ENCODE data around the gene OR52A5. TPM values are rescaled to one million over a fixed set of nuclear protein-coding genes. Genes with fewer than 3 reads are reported as not detected.
"Not testable (repeated sequence)": the region's sequence is repeated elsewhere in the genome, so short reads cannot be mapped to it uniquely, and the experiment has no call there.

Gene OR52A5
- total and polyA plus RNA-seq, 4 donors, result not detected

DNA sequence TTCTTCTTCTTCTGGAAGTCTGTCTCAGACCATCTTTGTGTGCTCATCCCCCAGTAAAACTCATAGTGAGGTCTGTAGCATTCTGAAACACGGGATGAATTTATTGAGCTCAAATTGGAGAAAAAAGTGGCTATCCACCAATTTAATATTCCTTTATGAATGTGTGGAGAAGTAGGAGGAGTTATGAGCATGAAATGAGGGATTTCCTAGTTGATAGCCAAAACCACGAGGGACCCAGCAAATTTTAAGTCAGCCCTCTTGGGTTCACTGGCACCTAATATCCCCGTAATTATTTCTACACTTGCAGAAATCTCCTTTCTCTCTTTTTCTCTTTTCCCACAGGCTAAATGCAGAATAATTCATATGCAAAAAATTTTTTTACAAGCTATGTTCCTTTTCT lies 16.5 kb upstream of the OR52A5 start, which contains the start of gene OR52A1:
TSS of gene OR52A1 (minus strand) at position 101 of the 400 bp plus-strand sequence. CDS start 2,388 bp downstream, outside the sequence.
- WGBS, 2 donors, result 67 to 72% methylated on average over 3 of the region's 3 CpGs
- intact Hi-C loops (cut with DNase I), result no loop called here

DNA sequence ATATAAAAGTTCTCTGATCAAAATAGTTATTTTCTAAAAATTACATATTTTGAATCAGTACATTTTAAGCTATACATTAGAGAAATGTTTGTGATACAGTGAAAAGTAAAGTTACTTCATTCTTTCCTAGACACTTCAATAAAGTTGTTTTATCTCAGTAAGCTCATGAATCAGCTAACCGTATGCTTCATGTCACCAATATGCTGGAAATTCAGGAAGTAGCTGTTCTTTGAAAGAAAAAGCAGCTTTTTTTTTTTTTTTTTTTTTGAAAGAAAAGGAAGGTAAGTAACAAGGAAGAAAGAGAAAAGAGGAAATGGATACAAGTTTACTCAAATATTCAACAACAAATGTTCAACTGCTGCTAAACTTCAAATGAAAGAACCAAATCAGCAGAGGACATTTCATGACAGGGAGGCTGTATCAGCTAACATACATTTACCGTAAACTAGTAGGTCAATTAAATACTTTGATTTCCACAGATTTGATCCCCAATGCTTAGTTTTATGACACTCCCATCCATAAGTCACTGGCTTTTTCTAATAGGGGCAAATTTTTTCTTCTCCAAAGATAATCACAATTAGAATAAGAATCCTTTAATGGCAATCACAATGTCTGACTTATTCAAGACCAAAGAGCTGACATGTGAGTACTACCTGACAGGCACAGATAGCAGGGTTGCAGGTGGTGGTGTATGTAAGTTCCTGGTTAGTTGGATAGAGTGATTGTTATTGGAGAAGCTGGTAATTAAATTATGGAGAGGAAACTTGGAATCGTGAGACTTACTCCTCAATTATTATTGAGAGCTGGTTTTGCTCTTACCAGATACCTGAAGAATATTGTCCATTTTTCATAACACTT lies 15.6 kb upstream of the OR52A5 start:
- ATAC-seq (ENCODE audit: low FRiP score), result no peak
- Histone ChIP-seq H3K27me3 (ENCODE audit: control insufficient read depth in 1 of 2, insufficient read depth in 2 of 2, low read length in 1 of 2) (no peaks in the 10 kb centered on the region), H3K36me3 (ENCODE audit: control insufficient read depth in 1 of 2, insufficient read depth in 2 of 2, low read length in 1 of 2) (no peaks in the 10 kb centered on the region), H3K4me3 (ENCODE audit: low read length in 2 of 2) (no peak overlapping the region), H3K9me3 (ENCODE audit: control insufficient read depth, low read length) (no peaks in the 10 kb centered on the region), H3K27ac (ENCODE audit: low read depth in 1 of 2, low read length in 2 of 2) (no peak overlapping the region), H3K4me1 (ENCODE audit: control insufficient read depth in 1 of 2, insufficient read depth in 2 of 2, low read length in 2 of 2) (no peaks in the 10 kb centered on the region)
- 62 to 66% methylated on average over 3 of the region's 3 CpGs for WGBS, 2 donors
- intact Hi-C loops (cut with DNase I), result no loop called here
- no peak for DNase-seq

More for the DNA sequence above, 16.5 kb upstream of the OR52A5 start, which contains the start of gene OR52A1:
- ATAC-seq (ENCODE audit: low FRiP score) (no peak), DNase-seq (no peak)
- Histone ChIP-seq H3K27ac (ENCODE audit: low read depth in 1 of 2, low read length in 2 of 2) (no peak within 1 kb of the TSS), H3K9me3 (ENCODE audit: control insufficient read depth, low read length) (no peaks in the 10 kb centered on the region), H3K4me3 (ENCODE audit: low read length in 2 of 2) (no peak within 1 kb of the TSS), H3K4me1 (ENCODE audit: control insufficient read depth in 1 of 2, insufficient read depth in 2 of 2, low read length in 2 of 2) (no peaks in the 10 kb centered on the region), H3K27me3 (ENCODE audit: control insufficient read depth in 1 of 2, insufficient read depth in 2 of 2, low read length in 1 of 2) (no peaks in the 10 kb centered on the region), H3K36me3 (ENCODE audit: control insufficient read depth in 1 of 2, insufficient read depth in 2 of 2, low read length in 1 of 2) (no peaks in the 10 kb centered on the region)

DNA sequence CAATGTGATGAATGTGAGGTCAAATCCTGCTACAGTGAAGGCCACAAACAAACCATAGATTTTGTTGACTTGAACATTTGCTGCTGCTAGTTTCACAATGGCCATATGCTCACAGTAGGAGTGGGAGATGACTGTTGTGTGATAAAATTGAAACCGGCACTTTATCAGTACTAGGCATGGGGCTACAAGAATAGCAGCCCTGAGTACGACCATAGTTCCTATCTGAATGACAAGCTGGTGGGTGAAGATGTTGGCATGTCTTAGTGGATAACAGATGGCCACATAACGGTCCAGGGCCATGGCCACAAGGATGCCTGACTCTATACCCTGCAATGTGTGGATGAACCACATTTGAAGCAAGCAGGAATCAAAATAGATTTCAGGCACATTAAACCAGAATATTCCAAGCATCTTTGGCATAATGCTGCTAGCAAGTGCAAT lies 13.6 kb upstream of the OR52A5 start:
- ATAC-seq (ENCODE audit: low FRiP score), result no peak
- no peaks in the 10 kb centered on the region for H3K4me1 ChIP-seq (ENCODE audit: control insufficient read depth in 1 of 2, insufficient read depth in 2 of 2, low read length in 2 of 2)
- H3K27me3 ChIP-seq (ENCODE audit: control insufficient read depth in 1 of 2, insufficient read depth in 2 of 2, low read length in 1 of 2), result no peaks in the 10 kb centered on the region
- 55 to 56% methylated on average over 3 of the region's 3 CpGs for WGBS, 2 donors
- no peak overlapping the region for H3K4me3 ChIP-seq (ENCODE audit: low read length in 2 of 2)
- intact Hi-C loops (cut with DNase I), result loop anchor here in 1 of 2 donors (2.0 kb wide), 1 partner anchor 63 kb away; no protein-coding TSS in a partner anchor
- no peak for DNase-seq
- no peak overlapping the region for H3K27ac ChIP-seq (ENCODE audit: low read depth in 1 of 2, low read length in 2 of 2)
- H3K9me3 ChIP-seq (ENCODE audit: control insufficient read depth, low read length), result no peaks in the 10 kb centered on the region
- H3K36me3 ChIP-seq (ENCODE audit: control insufficient read depth in 1 of 2, insufficient read depth in 2 of 2, low read length in 1 of 2), result no peaks in the 10 kb centered on the region

DNA sequence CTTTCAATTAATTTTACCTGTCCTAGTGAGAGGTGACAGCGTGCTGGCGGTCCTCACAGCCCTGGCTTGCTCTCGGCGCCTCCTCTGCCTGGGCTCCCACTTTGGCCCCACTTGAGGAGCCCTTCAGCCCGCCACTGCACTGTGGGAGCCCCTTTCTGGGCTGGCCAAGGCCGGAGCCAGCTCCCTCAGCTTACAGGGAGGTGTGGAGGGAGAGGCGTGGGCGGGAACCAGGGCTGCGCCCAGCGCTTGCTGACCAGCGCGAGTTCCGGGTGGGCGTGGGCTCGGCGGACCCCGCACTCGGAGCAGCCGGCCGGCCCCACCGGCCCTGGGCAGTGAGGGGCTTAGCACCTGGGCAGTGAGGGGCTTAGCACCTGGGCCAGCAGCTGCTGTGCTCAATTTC lies 6.0 kb upstream of the OR52A5 start:
- DNase-seq; ATAC-seq (ENCODE audit: low FRiP score); H3K27me3 ChIP-seq (ENCODE audit: control insufficient read depth in 1 of 2, insufficient read depth in 2 of 2, low read length in 1 of 2); H3K4me1 ChIP-seq (ENCODE audit: control insufficient read depth in 1 of 2, insufficient read depth in 2 of 2, low read length in 2 of 2); H3K9me3 ChIP-seq (ENCODE audit: control insufficient read depth, low read length); H3K36me3 ChIP-seq (ENCODE audit: control insufficient read depth in 1 of 2, insufficient read depth in 2 of 2, low read length in 1 of 2); intact Hi-C loops (cut with DNase I); H3K27ac ChIP-seq (ENCODE audit: low read depth in 1 of 2, low read length in 2 of 2); H3K4me3 ChIP-seq (ENCODE audit: low read length in 2 of 2): not testable (repeated sequence)
- 92 to 94% methylated on average over 21 of the region's 21 CpGs for WGBS, 2 donors

DNA sequence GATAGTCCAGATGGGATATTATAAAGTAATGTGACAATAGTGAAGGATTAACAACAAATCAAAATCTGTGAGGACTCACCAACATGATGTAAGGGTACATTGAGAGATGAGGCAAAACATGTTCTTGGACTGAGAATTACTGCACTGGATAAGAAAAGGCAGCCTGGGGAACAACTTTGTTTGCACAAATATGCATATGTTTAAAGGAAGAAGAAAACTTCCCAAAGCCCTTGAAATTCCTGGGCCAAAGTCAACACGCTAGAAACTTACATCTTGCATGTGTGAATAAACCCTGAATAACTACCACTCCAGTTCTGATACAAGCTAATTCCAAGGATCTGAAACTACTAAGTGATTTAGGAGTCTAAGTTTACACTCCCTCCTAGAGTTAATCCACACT lies 1.1 kb downstream of the OR52A5 start:
- ATAC-seq (ENCODE audit: low FRiP score) (no peak), DNase-seq (no peak)
- no peaks in the 10 kb centered on the region for H3K27me3 ChIP-seq (ENCODE audit: control insufficient read depth in 1 of 2, insufficient read depth in 2 of 2, low read length in 1 of 2)
- no peak overlapping the region for H3K4me3 ChIP-seq (ENCODE audit: low read length in 2 of 2)
- H3K4me1 ChIP-seq (ENCODE audit: control insufficient read depth in 1 of 2, insufficient read depth in 2 of 2, low read length in 2 of 2), result no peaks in the 10 kb centered on the region
- H3K27ac ChIP-seq (ENCODE audit: low read depth in 1 of 2, low read length in 2 of 2), result no peak overlapping the region
- no peaks in the 10 kb centered on the region for H3K36me3 ChIP-seq (ENCODE audit: control insufficient read depth in 1 of 2, insufficient read depth in 2 of 2, low read length in 1 of 2)
- intact Hi-C loops (cut with DNase I), result no loop called here
- H3K9me3 ChIP-seq (ENCODE audit: control insufficient read depth, low read length), result no peaks in the 10 kb centered on the region
- WGBS, 2 donors, result 9 to 20% methylated on average over 1 of the region's 1 CpG

DNA sequence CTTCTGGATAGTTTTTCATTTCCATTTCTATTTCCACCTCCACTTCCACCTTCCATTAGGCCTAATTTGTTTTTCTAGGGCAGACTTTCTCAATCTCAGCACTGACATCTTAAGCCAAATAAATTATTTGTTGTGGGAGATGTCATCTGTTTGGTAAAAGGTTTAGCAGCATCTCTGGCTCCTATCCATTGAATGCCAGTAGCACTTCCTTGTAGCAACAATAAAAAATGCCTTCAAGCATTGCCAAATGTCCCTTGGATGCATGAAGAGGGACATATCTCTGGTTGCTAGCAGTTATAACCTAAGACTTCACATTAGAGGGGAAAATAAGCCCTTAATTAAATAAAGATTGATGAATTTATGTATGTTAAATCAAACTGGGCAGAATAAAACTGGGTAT lies 1.9 kb downstream of the OR52A5 start:
- intact Hi-C loops (cut with DNase I), result no loop called here
- H3K4me3 ChIP-seq (ENCODE audit: low read length in 2 of 2), result no peak overlapping the region

DNA sequence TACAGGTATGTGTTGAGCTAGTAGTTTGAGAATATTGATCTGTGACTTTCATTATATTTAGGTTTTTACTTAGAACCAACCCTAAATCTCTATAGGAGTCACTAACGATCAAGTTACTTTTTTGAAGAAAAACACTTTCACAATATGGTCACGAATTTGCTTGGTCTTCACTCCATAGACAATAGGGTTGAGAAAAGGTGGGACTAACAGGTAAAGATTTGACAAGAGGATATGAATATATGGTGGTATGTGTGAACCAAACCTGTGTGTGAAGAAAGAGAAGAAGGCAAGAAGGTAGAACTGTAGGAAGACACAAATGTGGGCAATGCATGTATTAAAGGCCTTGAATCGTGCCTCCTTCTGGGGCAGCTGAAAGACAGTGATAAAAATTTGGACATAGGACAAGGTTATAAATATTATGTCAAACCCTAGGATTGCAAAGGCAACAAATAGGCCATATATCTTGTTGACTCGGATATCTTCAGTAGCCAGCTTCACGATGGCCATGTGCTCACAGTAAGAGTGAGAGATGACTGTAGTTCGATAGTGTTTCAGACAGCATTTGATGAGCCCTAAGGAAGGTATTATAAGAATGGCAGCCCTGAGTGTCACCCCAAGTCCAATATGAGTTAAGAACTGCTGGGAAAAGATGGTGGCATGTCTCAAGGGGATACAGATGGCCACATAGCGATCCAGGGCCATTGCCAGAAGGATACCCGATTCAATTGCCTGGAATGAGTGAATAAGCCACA lies 6.4 kb downstream of the OR52A5 start:
- no peaks in the 10 kb centered on the region for H3K4me1 ChIP-seq (ENCODE audit: control insufficient read depth in 1 of 2, insufficient read depth in 2 of 2, low read length in 2 of 2)
- no peaks in the 10 kb centered on the region for H3K9me3 ChIP-seq (ENCODE audit: control insufficient read depth, low read length)
- H3K27ac ChIP-seq (ENCODE audit: low read depth in 1 of 2, low read length in 2 of 2), result no peak overlapping the region
- ATAC-seq (ENCODE audit: low FRiP score) (no peak), DNase-seq (no peak)
- no peaks in the 10 kb centered on the region for H3K27me3 ChIP-seq (ENCODE audit: control insufficient read depth in 1 of 2, insufficient read depth in 2 of 2, low read length in 1 of 2)
- 81% methylated on average over 8 of the region's 8 CpGs for WGBS, 2 donors
- no peak overlapping the region for H3K4me3 ChIP-seq (ENCODE audit: low read length in 2 of 2)
- intact Hi-C loops (cut with DNase I), result no loop called here
- no peaks in the 10 kb centered on the region for H3K36me3 ChIP-seq (ENCODE audit: control insufficient read depth in 1 of 2, insufficient read depth in 2 of 2, low read length in 1 of 2)

More for the DNA sequence above, 1.9 kb downstream of the OR52A5 start:
- ATAC-seq (ENCODE audit: low FRiP score) (no peak), DNase-seq (no peak)
- Histone ChIP-seq H3K27me3 (ENCODE audit: control insufficient read depth in 1 of 2, insufficient read depth in 2 of 2, low read length in 1 of 2) (no peaks in the 10 kb centered on the region), H3K36me3 (ENCODE audit: control insufficient read depth in 1 of 2, insufficient read depth in 2 of 2, low read length in 1 of 2) (no peaks in the 10 kb centered on the region), H3K27ac (ENCODE audit: low read depth in 1 of 2, low read length in 2 of 2) (no peak overlapping the region), H3K9me3 (ENCODE audit: control insufficient read depth, low read length) (no peaks in the 10 kb centered on the region), H3K4me1 (ENCODE audit: control insufficient read depth in 1 of 2, insufficient read depth in 2 of 2, low read length in 2 of 2) (no peaks in the 10 kb centered on the region)

DNA sequence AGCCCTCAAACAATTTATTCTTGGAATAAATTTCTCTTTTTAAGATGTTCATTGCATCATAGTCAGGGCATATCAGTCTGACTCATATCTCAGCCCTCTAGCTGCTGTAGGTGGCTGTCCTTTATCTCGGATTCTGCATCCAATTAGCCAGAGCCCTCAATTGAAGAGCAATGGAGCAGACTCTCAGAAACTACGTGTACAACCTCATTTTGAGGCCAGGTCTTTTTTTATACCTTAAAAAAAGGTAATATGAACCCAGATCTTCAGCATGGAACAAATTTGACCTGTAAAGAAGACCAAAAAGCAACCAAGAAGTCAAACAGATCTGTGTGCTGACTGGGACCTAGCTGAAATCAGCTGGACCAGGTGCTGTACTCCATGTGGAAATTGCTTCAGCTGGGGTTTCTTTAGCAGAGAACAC lies 8.7 kb downstream of the OR52A5 start:
- Histone ChIP-seq H3K36me3 (ENCODE audit: control insufficient read depth in 1 of 2, insufficient read depth in 2 of 2, low read length in 1 of 2) (no peaks in the 10 kb centered on the region), H3K27me3 (ENCODE audit: control insufficient read depth in 1 of 2, insufficient read depth in 2 of 2, low read length in 1 of 2) (no peaks in the 10 kb centered on the region), H3K4me3 (ENCODE audit: low read length in 2 of 2) (no peak overlapping the region), H3K4me1 (ENCODE audit: control insufficient read depth in 1 of 2, insufficient read depth in 2 of 2, low read length in 2 of 2) (no peaks in the 10 kb centered on the region), H3K9me3 (ENCODE audit: control insufficient read depth, low read length) (no peaks in the 10 kb centered on the region), H3K27ac (ENCODE audit: low read depth in 1 of 2, low read length in 2 of 2) (no peak overlapping the region)
- WGBS, 2 donors, result 58 to 72% methylated on average over 2 of the region's 2 CpGs
- ATAC-seq (ENCODE audit: low FRiP score) (no peak), DNase-seq (no peak)
- intact Hi-C loops (cut with DNase I), result loop anchor here in 1 of 2 donors (10.0 kb wide), 2 partner anchors 255 to 675 kb away; partner anchors contain the start of genes OR51M1 and OR52N2
